ENCODE measurements around the gene PPP1CA. TPM values are rescaled to one million over a fixed set of nuclear protein-coding genes. Genes with fewer than 3 reads are reported as not detected.

The PPP1CA gene
- polyA plus RNA-seq, 4 donors, result 150 to 187 (median 162) TPM

GRCh38 chr11:67371911-67372320 lies 29.7 kb downstream of the PPP1CA start:
- DNase-seq (ENCODE audit: low read depth in 4 of 4, low spot score in 2 of 4), result no peak

- DNase-seq (ENCODE audit: low read depth in 4 of 4, low spot score in 2 of 4), result no peak
Measured at GRCh38 chr11:67371189-67371910, 30.3 kb downstream of the PPP1CA start.

- no peak for DNase-seq (ENCODE audit: low read depth in 4 of 4, low spot score in 2 of 4)
Measured at GRCh38 chr11:67370351-67371076, 31.1 kb downstream of the PPP1CA start.

GRCh38 chr11:67369801-67370284 lies 31.8 kb downstream of the PPP1CA start:
- no peak for DNase-seq (ENCODE audit: low read depth in 4 of 4, low spot score in 2 of 4)

GRCh38 chr11:67369275-67369674 lies 32.4 kb downstream of the PPP1CA start:
- DNase-seq (ENCODE audit: low read depth in 4 of 4, low spot score in 2 of 4), result no peak

GRCh38 chr11:67368621-67369020 lies 33.0 kb downstream of the PPP1CA start:
- DNase-seq (ENCODE audit: low read depth in 4 of 4, low spot score in 2 of 4), result no peak

GRCh38 chr11:67367761-67368227 lies 33.9 kb downstream of the PPP1CA start:
- DNase-seq (ENCODE audit: low read depth in 4 of 4, low spot score in 2 of 4), result no peak

GRCh38 chr11:67366961-67367760 lies 34.5 kb downstream of the PPP1CA start:
- no peak for DNase-seq (ENCODE audit: low read depth in 4 of 4, low spot score in 2 of 4)

- DNase-seq (ENCODE audit: low read depth in 4 of 4, low spot score in 2 of 4), result no peak
Measured at GRCh38 chr11:67366546-67366945, 35.1 kb downstream of the PPP1CA start.

GRCh38 chr11:67365736-67366444 lies 35.8 kb downstream of the PPP1CA start:
- DNase-seq (ENCODE audit: low read depth in 4 of 4, low spot score in 2 of 4), result no peak

GRCh38 chr11:67364783-67365722 lies 36.6 kb downstream of the PPP1CA start:
- DNase-seq (ENCODE audit: low read depth in 4 of 4, low spot score in 2 of 4), result no peak

- no peak for DNase-seq (ENCODE audit: low read depth in 4 of 4, low spot score in 2 of 4)
Measured at GRCh38 chr11:67364169-67364568, 37.5 kb downstream of the PPP1CA start.

GRCh38 chr11:67357831-67358670 lies 43.6 kb downstream of the PPP1CA start:
- no peak for DNase-seq (ENCODE audit: low read depth in 4 of 4, low spot score in 2 of 4)

- no peak for DNase-seq (ENCODE audit: low read depth in 4 of 4, low spot score in 2 of 4)
Measured at GRCh38 chr11:67356864-67357561, 44.6 kb downstream of the PPP1CA start.

GRCh38 chr11:67356387-67356863 lies 45.2 kb downstream of the PPP1CA start:
- no peak for DNase-seq (ENCODE audit: low read depth in 4 of 4, low spot score in 2 of 4)

- DNase-seq (ENCODE audit: low read depth in 4 of 4, low spot score in 2 of 4), result no peak
Measured at GRCh38 chr11:67355794-67356386, 45.8 kb downstream of the PPP1CA start.

Data from left renal cortex interstitium (tissue), 4 donors.